ENCODE data around the gene PGA3. TPM values are rescaled to one million over a fixed set of nuclear protein-coding genes. Genes with fewer than 3 reads are reported as not detected.
A peak's percentile ranks its signal among the peaks of the same experiment; 100 is the strongest.
"Not testable (repeated sequence)": the region's sequence is repeated elsewhere in the genome, so short reads cannot be mapped to it uniquely, and the experiment has no call there.

The PGA3 gene
- total RNA-seq (ENCODE audit: low replicate concordance), result 1.3 TPM in 1 of 2 replicates, not detected in the other
- long read RNA-seq, partial matches to known transcripts, result 0 of 2 reads
- long read RNA-seq, other reads (novel, unspliced or antisense), result 0 of 2 reads

DNA sequence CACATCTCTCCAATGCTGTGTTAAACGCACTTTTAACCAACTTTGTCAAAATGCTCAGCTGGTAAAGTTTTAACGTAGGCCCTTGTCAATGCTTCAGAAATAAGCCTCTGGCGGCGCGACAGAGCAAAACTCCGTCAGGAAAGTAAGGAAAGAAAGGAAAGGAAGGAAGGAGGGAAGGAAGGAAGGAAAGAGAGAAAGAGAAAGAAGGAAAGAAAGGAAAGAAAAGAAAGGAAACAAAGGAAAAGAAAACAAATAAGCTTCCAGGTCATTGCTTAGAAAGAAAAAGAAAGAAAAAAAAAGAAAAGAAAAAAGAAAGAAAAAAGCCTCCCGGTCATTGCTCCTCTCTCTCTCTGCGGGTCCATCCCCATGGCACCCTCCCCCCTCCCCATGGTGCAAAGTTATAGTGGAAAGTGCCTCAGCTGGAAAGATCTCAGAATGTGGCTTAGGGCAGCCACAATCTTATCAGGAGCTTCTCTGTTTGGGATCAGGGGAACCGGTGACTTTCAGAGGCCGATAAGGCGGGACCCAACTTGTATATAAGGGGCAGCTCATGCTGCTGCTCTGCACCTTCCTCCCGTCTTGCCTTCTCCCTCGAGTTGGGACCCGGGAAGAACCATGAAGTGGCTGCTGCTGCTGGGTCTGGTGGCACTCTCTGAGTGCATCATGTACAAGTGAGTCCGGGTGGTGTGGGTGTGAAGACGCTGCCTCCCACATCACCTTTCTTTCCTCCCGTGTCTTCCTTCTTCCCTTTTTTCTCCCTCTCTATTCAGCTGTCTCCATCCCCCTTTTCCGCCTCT, at the start of gene PGA3:
Gene PGA3, plus strand, starts transcription at position 566 of the 797 bp plus-strand sequence. Its CDS starts 50 bp downstream, at position 616.
- not testable (repeated sequence) for H3K9me3 Mint-ChIP-seq; H3K4me1 Mint-ChIP-seq (ENCODE audit: unreplicated experiment); H3K27ac Mint-ChIP-seq; H3K4me3 Mint-ChIP-seq; H3K36me3 Mint-ChIP-seq; DNase-seq (ENCODE audit: extremely low spot score, unreplicated experiment)
- H3K27me3 Mint-ChIP-seq, result peaks cover 16% of the 10 kb centered on the region

- Mint-ChIP-seq H3K27me3 (no peaks in the 10 kb centered on the region), H3K36me3 (peaks cover 22% of the 10 kb centered on the region), H3K9me3 (peaks cover 10% of the 10 kb centered on the region), H3K4me1 (ENCODE audit: unreplicated experiment) (peaks cover 50% of the 10 kb centered on the region), H3K27ac (peak overlapping the region; percentile 94), H3K4me3 (peak overlapping the region; percentile 73)
- no peak for DNase-seq (ENCODE audit: extremely low spot score, unreplicated experiment)
- no peak for TF ChIP-seq CTCF (conservative IDR thresholded peaks at IDR 0.05)
Observed at GRCh38 chr11:61153593-61154095, 49.7 kb upstream of the PGA3 start.

DNA sequence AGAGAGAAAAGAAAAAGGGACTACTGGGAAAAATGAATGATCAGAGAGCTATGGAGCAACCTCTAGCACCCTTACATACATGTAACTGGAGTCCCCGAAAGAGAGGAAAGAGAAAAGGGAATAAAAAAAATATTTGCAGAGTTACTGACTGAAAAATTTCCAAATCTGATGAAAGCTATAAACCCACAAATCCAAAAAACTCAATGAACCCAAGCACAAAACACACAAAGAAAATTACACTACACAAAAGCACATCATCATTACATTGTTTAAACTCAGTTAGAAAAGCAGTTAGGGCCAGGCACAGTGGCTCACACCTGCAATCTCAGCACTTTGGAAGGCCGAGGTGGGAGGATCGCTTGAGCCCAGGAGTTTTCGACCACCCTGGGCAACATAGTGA, 48.8 kb upstream of the PGA3 start:
- Mint-ChIP-seq H3K36me3 (peaks cover 22% of the 10 kb centered on the region), H3K4me1 (ENCODE audit: unreplicated experiment) (peaks cover 52% of the 10 kb centered on the region), H3K4me3 (peak overlapping the region; percentile 46), H3K9me3 (peaks cover 10% of the 10 kb centered on the region), H3K27me3 (no peaks in the 10 kb centered on the region), H3K27ac (peak overlapping the region; percentile 94)
- no peak for DNase-seq (ENCODE audit: extremely low spot score, unreplicated experiment)
- TF ChIP-seq CTCF (conservative IDR thresholded peaks at IDR 0.05), result no peak

DNA sequence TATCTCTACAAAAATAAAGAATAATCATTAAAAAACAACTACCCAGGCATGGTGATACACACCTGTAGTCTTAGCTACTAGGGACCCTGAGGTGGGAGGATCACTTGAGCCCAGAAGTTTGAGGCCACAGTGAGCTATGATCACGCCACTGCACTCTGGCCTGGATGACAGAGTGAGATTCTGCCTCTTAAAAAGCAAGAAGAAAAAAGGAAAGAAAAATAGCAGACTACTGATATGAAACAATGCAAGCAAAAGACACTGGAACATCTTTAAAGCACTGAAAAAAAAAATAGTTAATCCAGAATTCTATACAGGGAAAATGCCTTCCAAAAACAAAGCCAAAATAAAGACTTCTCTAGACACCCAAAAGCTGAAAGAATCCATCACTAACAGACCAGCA, 48.0 kb upstream of the PGA3 start:
- H3K36me3 Mint-ChIP-seq, result peaks cover 22% of the 10 kb centered on the region
- peaks cover 48% of the 10 kb centered on the region for H3K4me1 Mint-ChIP-seq (ENCODE audit: unreplicated experiment)
- peaks cover 10% of the 10 kb centered on the region for H3K9me3 Mint-ChIP-seq
- H3K4me3 Mint-ChIP-seq, result no peak overlapping the region
- H3K27me3 Mint-ChIP-seq, result no peaks in the 10 kb centered on the region
- DNase-seq (ENCODE audit: extremely low spot score, unreplicated experiment), result no peak
- TF ChIP-seq CTCF (conservative IDR thresholded peaks at IDR 0.05), result no peak
- H3K27ac Mint-ChIP-seq, result peak overlapping the region; percentile 69

- Mint-ChIP-seq H3K9me3 (peaks cover 10% of the 10 kb centered on the region), H3K4me1 (ENCODE audit: unreplicated experiment) (peaks cover 44% of the 10 kb centered on the region), H3K27me3 (no peaks in the 10 kb centered on the region), H3K36me3 (peaks cover 22% of the 10 kb centered on the region), H3K4me3 (no peak overlapping the region), H3K27ac (peak overlapping the region; percentile 69)
- TF ChIP-seq CTCF (conservative IDR thresholded peaks at IDR 0.05), result no peak
- DNase-seq (ENCODE audit: extremely low spot score, unreplicated experiment), result no peak
Observed at GRCh38 chr11:61155741-61156140, 47.6 kb upstream of the PGA3 start.

DNA sequence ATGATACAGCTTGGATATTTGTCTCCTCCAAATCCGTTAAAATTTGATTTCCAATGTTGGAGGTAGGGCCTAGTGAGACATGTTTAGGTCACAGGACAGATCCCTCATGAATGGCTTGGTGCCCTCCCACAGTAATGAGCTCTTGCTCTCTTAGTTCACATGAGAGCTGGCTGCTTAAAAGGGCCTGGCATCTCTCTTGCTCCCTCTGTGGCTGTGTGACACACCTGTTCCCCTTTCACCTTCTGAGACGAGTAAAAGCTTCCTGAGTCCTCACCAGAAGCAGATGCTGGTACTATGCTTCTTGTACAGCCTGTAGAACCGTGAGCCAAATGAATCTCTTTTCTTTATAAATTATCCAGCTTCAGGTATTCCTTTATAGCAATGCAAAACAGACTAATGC, 45.6 kb upstream of the PGA3 start:
- TF ChIP-seq CTCF (conservative IDR thresholded peaks at IDR 0.05), result no peak
- no peak for DNase-seq (ENCODE audit: extremely low spot score, unreplicated experiment)
- Mint-ChIP-seq H3K27me3 (no peaks in the 10 kb centered on the region), H3K36me3 (peaks cover 22% of the 10 kb centered on the region), H3K9me3 (peaks cover 10% of the 10 kb centered on the region), H3K4me1 (ENCODE audit: unreplicated experiment) (peaks cover 33% of the 10 kb centered on the region), H3K27ac (peak overlapping the region; percentile 99), H3K4me3 (peak overlapping the region; percentile 47)
